GM12872 (cell line): ENCODE results near the gene ACACB.

Experiments
- CTCF ChIP-seq: IDR thresholded peaks from 3 replicates; pipeline ENCODE4 v1.5.1; 2011; ENCODE audit warnings: low read depth, mild to moderate bottlenecking, low read length, moderate library complexity; ENCODE audit not compliant: insufficient read depth

The ACACB gene

GRCh38 chr12:109304485-109304884 lies 188.1 kb downstream of the ACACB start:
- no peak for TF ChIP-seq CTCF

- no peak for TF ChIP-seq CTCF
Observed at GRCh38 chr12:109305547-109305946, 189.2 kb downstream of the ACACB start.

- no peak for TF ChIP-seq CTCF
Observed at GRCh38 chr12:109307051-109307450, 190.7 kb downstream of the ACACB start.

- no peak for TF ChIP-seq CTCF
Observed at GRCh38 chr12:109308534-109309380, 192.4 kb downstream of the ACACB start, which contains the start of gene FOXN4. Gene FOXN4 (minus strand): TSS chr12:109309284. CDS start chr12:109308321, 963 bp downstream.

- no peak for TF ChIP-seq CTCF
Observed at GRCh38 chr12:109309381-109310246, 193.2 kb downstream of the ACACB start.

- no peak for TF ChIP-seq CTCF
Observed at GRCh38 chr12:109310247-109311125, 194.1 kb downstream of the ACACB start.
